ENCODE data around the gene RREB1. TPM values are rescaled to one million over a fixed set of nuclear protein-coding genes. Genes with fewer than 3 reads are reported as not detected.

RREB1 gene
- total RNA-seq, 1 donor from 2014 or later: 22.4 TPM

GRCh38 chr6:7245668-7246393, 138.1 kb downstream of the RREB1 start:
- no peak overlapping the region for H3K9ac ChIP-seq (ENCODE audit: low read depth in 1 of 3, low read length in 3 of 3)
- H3K36me3 ChIP-seq (ENCODE audit: control insufficient read depth in 3 of 3, insufficient read depth in 3 of 3, low read length in 3 of 3): peaks cover 32 to 54% (median 47%) of the 10 kb centered on the region in 3 donors
- peaks cover 14 to 25% (median 14%) of the 10 kb centered on the region in 3 donors for H3K4me1 ChIP-seq (ENCODE audit: control insufficient read depth in 3 of 3, insufficient read depth in 3 of 3, low read length in 3 of 3)
- H3K27me3 ChIP-seq (ENCODE audit: control insufficient read depth in 3 of 3, insufficient read depth in 3 of 3, low read length in 3 of 3): no peaks in the 10 kb centered on the region
- no peak overlapping the region for H3K4me3 ChIP-seq (ENCODE audit: low read length in 3 of 3)
- H3K27ac ChIP-seq (ENCODE audit: low read depth, low read length): no peak overlapping the region
- no peaks in the 10 kb centered on the region for H3K9me3 ChIP-seq (ENCODE audit: control insufficient read depth in 3 of 3, low read length in 3 of 3)

GRCh38 chr6:7246401-7247178, 138.8 kb downstream of the RREB1 start:
- no peak overlapping the region for H3K27ac ChIP-seq (ENCODE audit: low read depth, low read length)
- no peaks in the 10 kb centered on the region for H3K27me3 ChIP-seq (ENCODE audit: control insufficient read depth in 3 of 3, insufficient read depth in 3 of 3, low read length in 3 of 3)
- H3K4me3 ChIP-seq (ENCODE audit: low read length in 3 of 3): no peak overlapping the region
- peaks cover 32 to 49% (median 47%) of the 10 kb centered on the region in 3 donors for H3K36me3 ChIP-seq (ENCODE audit: control insufficient read depth in 3 of 3, insufficient read depth in 3 of 3, low read length in 3 of 3)
- H3K9me3 ChIP-seq (ENCODE audit: control insufficient read depth in 3 of 3, low read length in 3 of 3): no peaks in the 10 kb centered on the region
- H3K9ac ChIP-seq (ENCODE audit: low read depth in 1 of 3, low read length in 3 of 3): no peak overlapping the region
- H3K4me1 ChIP-seq (ENCODE audit: control insufficient read depth in 3 of 3, insufficient read depth in 3 of 3, low read length in 3 of 3): peaks cover 11 to 17% (median 12%) of the 10 kb centered on the region in 3 donors

- no peaks in the 10 kb centered on the region for H3K27me3 ChIP-seq (ENCODE audit: control insufficient read depth in 3 of 3, insufficient read depth in 3 of 3, low read length in 3 of 3)
- H3K36me3 ChIP-seq (ENCODE audit: control insufficient read depth in 3 of 3, insufficient read depth in 3 of 3, low read length in 3 of 3): peaks cover 37 to 51% (median 50%) of the 10 kb centered on the region in 3 donors
- no peak overlapping the region for H3K4me3 ChIP-seq (ENCODE audit: low read length in 3 of 3)
- H3K4me1 ChIP-seq (ENCODE audit: control insufficient read depth in 3 of 3, insufficient read depth in 3 of 3, low read length in 3 of 3): peaks cover 8 to 13% (median 11%) of the 10 kb centered on the region in 3 donors
- H3K9me3 ChIP-seq (ENCODE audit: control insufficient read depth in 3 of 3, low read length in 3 of 3): no peaks in the 10 kb centered on the region
- no peak overlapping the region for H3K9ac ChIP-seq (ENCODE audit: low read depth in 1 of 3, low read length in 3 of 3)
- no peak overlapping the region for H3K27ac ChIP-seq (ENCODE audit: low read depth, low read length)
Observed at GRCh38 chr6:7247179-7247456, 139.4 kb downstream of the RREB1 start.

GRCh38 chr6:7247828-7248227, 140.1 kb downstream of the RREB1 start:
- Histone ChIP-seq H3K4me3 (ENCODE audit: low read length in 3 of 3) (no peak overlapping the region), H3K27me3 (ENCODE audit: control insufficient read depth in 3 of 3, insufficient read depth in 3 of 3, low read length in 3 of 3) (no peaks in the 10 kb centered on the region), H3K27ac (ENCODE audit: low read depth, low read length) (no peak overlapping the region), H3K9ac (ENCODE audit: low read depth in 1 of 3, low read length in 3 of 3) (no peak overlapping the region), H3K36me3 (ENCODE audit: control insufficient read depth in 3 of 3, insufficient read depth in 3 of 3, low read length in 3 of 3) (peaks cover 40 to 54% (median 53%) of the 10 kb centered on the region in 3 donors), H3K9me3 (ENCODE audit: control insufficient read depth in 3 of 3, low read length in 3 of 3) (no peaks in the 10 kb centered on the region), H3K4me1 (ENCODE audit: control insufficient read depth in 3 of 3, insufficient read depth in 3 of 3, low read length in 3 of 3) (peaks cover 6 to 10% (median 9%) of the 10 kb centered on the region in 3 donors)

GRCh38 chr6:7249391-7249790, 141.6 kb downstream of the RREB1 start:
- H3K4me3 ChIP-seq (ENCODE audit: low read length in 3 of 3): no peak overlapping the region
- H3K27ac ChIP-seq (ENCODE audit: low read depth, low read length): no peak overlapping the region
- H3K4me1 ChIP-seq (ENCODE audit: control insufficient read depth in 3 of 3, insufficient read depth in 3 of 3, low read length in 3 of 3): peaks cover 0 to 3% (median 0%) of the 10 kb centered on the region in 3 donors
- no peak overlapping the region for H3K9ac ChIP-seq (ENCODE audit: low read depth in 1 of 3, low read length in 3 of 3)
- no peaks in the 10 kb centered on the region for H3K9me3 ChIP-seq (ENCODE audit: control insufficient read depth in 3 of 3, low read length in 3 of 3)
- H3K27me3 ChIP-seq (ENCODE audit: control insufficient read depth in 3 of 3, insufficient read depth in 3 of 3, low read length in 3 of 3): no peaks in the 10 kb centered on the region
- peaks cover 40 to 54% (median 53%) of the 10 kb centered on the region in 3 donors for H3K36me3 ChIP-seq (ENCODE audit: control insufficient read depth in 3 of 3, insufficient read depth in 3 of 3, low read length in 3 of 3)

- Histone ChIP-seq H3K9ac (ENCODE audit: low read depth in 1 of 3, low read length in 3 of 3) (no peak overlapping the region), H3K4me3 (ENCODE audit: low read length in 3 of 3) (no peak overlapping the region), H3K36me3 (ENCODE audit: control insufficient read depth in 3 of 3, insufficient read depth in 3 of 3, low read length in 3 of 3) (peaks cover 40 to 54% (median 49%) of the 10 kb centered on the region in 3 donors), H3K27me3 (ENCODE audit: control insufficient read depth in 3 of 3, insufficient read depth in 3 of 3, low read length in 3 of 3) (no peaks in the 10 kb centered on the region), H3K4me1 (ENCODE audit: control insufficient read depth in 3 of 3, insufficient read depth in 3 of 3, low read length in 3 of 3) (peaks cover 0 to 8% (median 5%) of the 10 kb centered on the region in 3 donors), H3K27ac (ENCODE audit: low read depth, low read length) (no peak overlapping the region), H3K9me3 (ENCODE audit: control insufficient read depth in 3 of 3, low read length in 3 of 3) (no peaks in the 10 kb centered on the region)
Observed at GRCh38 chr6:7249946-7250643, 142.3 kb downstream of the RREB1 start.

- H3K4me3 ChIP-seq (ENCODE audit: low read length in 3 of 3): no peak overlapping the region
- no peak overlapping the region for H3K27ac ChIP-seq (ENCODE audit: low read depth, low read length)
- peaks cover 0 to under 1% (median under 1%) of the 10 kb centered on the region in 3 donors for H3K9me3 ChIP-seq (ENCODE audit: control insufficient read depth in 3 of 3, low read length in 3 of 3)
- peaks cover 38 to 50% (median 47%) of the 10 kb centered on the region in 3 donors for H3K36me3 ChIP-seq (ENCODE audit: control insufficient read depth in 3 of 3, insufficient read depth in 3 of 3, low read length in 3 of 3)
- H3K27me3 ChIP-seq (ENCODE audit: control insufficient read depth in 3 of 3, insufficient read depth in 3 of 3, low read length in 3 of 3): no peaks in the 10 kb centered on the region
- no peak overlapping the region for H3K9ac ChIP-seq (ENCODE audit: low read depth in 1 of 3, low read length in 3 of 3)
- H3K4me1 ChIP-seq (ENCODE audit: control insufficient read depth in 3 of 3, insufficient read depth in 3 of 3, low read length in 3 of 3): peaks cover 0 to 9% (median 5%) of the 10 kb centered on the region in 3 donors
Observed at GRCh38 chr6:7250812-7251211, 143.1 kb downstream of the RREB1 start.

- Histone ChIP-seq H3K9ac (ENCODE audit: low read depth in 1 of 3, low read length in 3 of 3) (no peak overlapping the region), H3K4me3 (ENCODE audit: low read length in 3 of 3) (no peak overlapping the region), H3K36me3 (ENCODE audit: control insufficient read depth in 3 of 3, insufficient read depth in 3 of 3, low read length in 3 of 3) (peaks cover 33 to 44% (median 40%) of the 10 kb centered on the region in 3 donors), H3K27me3 (ENCODE audit: control insufficient read depth in 3 of 3, insufficient read depth in 3 of 3, low read length in 3 of 3) (no peaks in the 10 kb centered on the region), H3K27ac (ENCODE audit: low read depth, low read length) (peak overlapping the region; percentile 14), H3K9me3 (ENCODE audit: control insufficient read depth in 3 of 3, low read length in 3 of 3) (peaks cover 0 to 3% (median 2%) of the 10 kb centered on the region in 3 donors), H3K4me1 (ENCODE audit: control insufficient read depth in 3 of 3, insufficient read depth in 3 of 3, low read length in 3 of 3) (peaks cover 0 to 11% (median 5%) of the 10 kb centered on the region in 3 donors)
Observed at GRCh38 chr6:7251646-7252260, 144.0 kb downstream of the RREB1 start.

- peaks cover 27 to 39% (median 35%) of the 10 kb centered on the region in 3 donors for H3K36me3 ChIP-seq (ENCODE audit: control insufficient read depth in 3 of 3, insufficient read depth in 3 of 3, low read length in 3 of 3)
- H3K27ac ChIP-seq (ENCODE audit: low read depth, low read length): peak overlapping the region; percentile 14
Observed at GRCh38 chr6:7252390-7252789, 144.6 kb downstream of the RREB1 start.

More at GRCh38 chr6:7252390-7252789, 144.6 kb downstream of the RREB1 start:
- H3K9ac ChIP-seq (ENCODE audit: low read depth in 1 of 3, low read length in 3 of 3): no peak overlapping the region
- H3K9me3 ChIP-seq (ENCODE audit: control insufficient read depth in 3 of 3, low read length in 3 of 3): peaks cover 0 to 3% (median 2%) of the 10 kb centered on the region in 3 donors
- H3K4me3 ChIP-seq (ENCODE audit: low read length in 3 of 3): no peak overlapping the region
- no peaks in the 10 kb centered on the region for H3K27me3 ChIP-seq (ENCODE audit: control insufficient read depth in 3 of 3, insufficient read depth in 3 of 3, low read length in 3 of 3)
- peaks cover 0 to 11% (median 5%) of the 10 kb centered on the region in 3 donors for H3K4me1 ChIP-seq (ENCODE audit: control insufficient read depth in 3 of 3, insufficient read depth in 3 of 3, low read length in 3 of 3)

Data from skeletal muscle tissue (tissue), 4 donors.